AG08395 (cell line): Measurements from ENCODE around the gene EIF5AL1.
"Not testable (repeated sequence)": the region's sequence is repeated elsewhere in the genome, so short reads cannot be mapped to it uniquely, and the experiment has no call there.

Experiments
- DNase-seq: peaks from one replicate; pipeline ENCODE4 v3.0.0; 2012; ENCODE audit warnings: mixed read lengths, low spot score

Gene EIF5AL1

GRCh38 chr10:79509934-79510508 is 2.3 kb upstream of the EIF5AL1 start:
- not testable (repeated sequence) for DNase-seq

GRCh38 chr10:79516532-79517205 is 4.3 kb downstream of the EIF5AL1 start:
- DNase-seq = not testable (repeated sequence)

- DNase-seq = not testable (repeated sequence)
Measured at GRCh38 chr10:79517567-79517966, 5.2 kb downstream of the EIF5AL1 start.

DNA sequence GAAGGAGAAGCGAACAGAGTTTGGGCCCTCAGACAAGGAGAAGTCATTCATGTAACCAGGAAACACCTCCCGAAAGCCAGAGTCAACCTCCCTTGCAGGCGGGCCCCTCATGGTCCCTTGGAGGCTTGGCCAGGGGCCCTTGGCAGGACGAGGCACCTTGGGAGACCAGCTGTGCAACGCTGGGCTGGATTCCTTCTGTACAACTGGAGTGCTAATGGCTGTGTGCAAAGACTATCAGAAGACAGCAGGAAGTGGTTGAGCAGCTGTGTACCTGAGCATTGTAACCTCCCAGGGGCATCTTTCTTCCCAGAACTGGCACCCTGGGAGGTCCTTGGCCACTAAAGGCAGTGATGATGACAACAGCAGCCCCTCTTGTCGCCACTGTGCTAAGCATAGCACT is 9.4 kb downstream of the EIF5AL1 start:
- not testable (repeated sequence) for DNase-seq

GRCh38 chr10:79522464-79522863 is 10.1 kb downstream of the EIF5AL1 start:
- not testable (repeated sequence) for DNase-seq

- not testable (repeated sequence) for DNase-seq
Measured at GRCh38 chr10:79523157-79523853, 11.0 kb downstream of the EIF5AL1 start.

GRCh38 chr10:79525049-79525710 is 12.8 kb downstream of the EIF5AL1 start:
- DNase-seq = not testable (repeated sequence)

- not testable (repeated sequence) for DNase-seq
Measured at GRCh38 chr10:79528261-79528660, 15.9 kb downstream of the EIF5AL1 start.

GRCh38 chr10:79533142-79533902 is 21.0 kb downstream of the EIF5AL1 start:
- DNase-seq = not testable (repeated sequence)

GRCh38 chr10:79533903-79534175 is 21.5 kb downstream of the EIF5AL1 start:
- DNase-seq = not testable (repeated sequence)

DNA sequence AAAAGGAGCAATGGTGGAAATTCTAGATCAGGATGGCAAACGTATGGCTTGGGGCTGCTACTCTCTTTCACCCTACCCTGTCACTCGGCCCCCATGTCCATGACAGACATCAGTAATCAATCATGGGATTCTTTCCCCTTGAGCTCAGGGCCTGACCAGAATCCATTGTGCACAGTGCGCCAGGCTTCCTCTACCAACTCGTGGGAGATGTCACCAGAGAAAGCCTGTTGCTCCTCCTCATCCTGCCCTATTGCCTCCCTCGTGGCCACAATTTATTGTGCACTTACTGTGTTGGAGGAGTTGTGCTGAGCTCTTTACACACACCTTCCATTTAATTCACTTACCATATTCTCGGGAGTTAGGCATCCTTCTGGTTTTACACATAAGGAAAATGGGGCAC is 26.0 kb downstream of the EIF5AL1 start:
- not testable (repeated sequence) for DNase-seq

DNA sequence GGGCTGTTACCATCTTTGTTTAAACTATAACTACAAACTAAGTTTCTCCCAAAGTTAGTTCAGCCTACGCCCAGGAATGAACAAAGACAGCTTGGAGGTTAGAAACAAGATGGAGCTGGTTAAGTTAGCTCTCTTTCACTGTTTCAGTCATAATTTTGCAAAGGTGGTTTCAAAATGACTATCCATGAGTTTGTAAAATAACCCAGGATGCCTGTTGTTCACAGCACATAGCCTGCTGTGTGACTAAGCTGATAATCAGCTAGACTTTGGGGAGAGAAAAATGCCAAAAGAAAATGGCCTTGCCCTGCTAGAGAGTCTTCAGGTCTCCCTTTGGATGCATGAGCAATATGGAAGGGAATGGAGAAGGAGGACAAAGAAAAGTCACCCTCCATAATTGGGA is 28.6 kb downstream of the EIF5AL1 start:
- not testable (repeated sequence) for DNase-seq

GRCh38 chr10:79542626-79543025 is 30.3 kb downstream of the EIF5AL1 start:
- DNase-seq = no peak

GRCh38 chr10:79544408-79544807 is 32.1 kb downstream of the EIF5AL1 start:
- not testable (repeated sequence) for DNase-seq

DNA sequence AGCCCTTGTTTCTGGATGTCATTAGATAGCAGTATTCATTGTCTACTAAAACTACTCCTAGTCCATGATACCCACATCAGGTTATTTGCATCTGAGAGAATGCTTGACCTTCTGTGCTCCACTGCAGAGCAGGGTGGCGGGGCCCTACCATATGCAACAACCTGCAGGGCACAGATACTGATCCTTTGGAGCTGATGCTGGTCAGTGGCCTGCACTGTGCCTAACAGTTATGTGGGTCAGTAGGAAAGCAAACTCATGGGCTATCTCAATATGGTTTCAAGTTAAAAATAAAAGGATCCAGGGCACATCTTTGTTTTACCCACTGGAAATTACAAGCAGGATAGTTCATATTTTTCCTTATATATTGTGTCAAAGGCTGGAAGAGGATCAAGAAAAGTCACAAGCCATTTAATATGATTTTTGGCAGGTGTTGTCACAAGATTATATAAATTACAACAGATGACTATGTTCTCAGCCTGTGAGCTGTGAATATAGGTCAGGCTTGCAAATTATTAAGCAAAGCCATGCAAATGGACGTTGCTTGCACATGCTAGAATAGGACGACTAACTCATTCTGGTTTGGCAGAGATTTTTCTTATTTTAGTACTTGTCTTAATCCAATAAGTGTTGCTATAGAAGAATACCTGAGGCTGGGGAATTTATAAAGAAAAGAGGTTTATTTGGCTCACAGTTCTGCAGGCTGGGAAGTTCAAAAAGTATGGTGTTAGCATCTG is 32.8 kb downstream of the EIF5AL1 start:
- not testable (repeated sequence) for DNase-seq

- DNase-seq = not testable (repeated sequence)
Measured at GRCh38 chr10:79547128-79547527, 34.8 kb downstream of the EIF5AL1 start.

GRCh38 chr10:79547973-79548372 is 35.6 kb downstream of the EIF5AL1 start:
- no peak for DNase-seq

GRCh38 chr10:79552143-79552542 is 39.8 kb downstream of the EIF5AL1 start:
- DNase-seq = no peak

- DNase-seq = no peak
Measured at GRCh38 chr10:79555354-79556309, 43.3 kb downstream of the EIF5AL1 start.

DNA sequence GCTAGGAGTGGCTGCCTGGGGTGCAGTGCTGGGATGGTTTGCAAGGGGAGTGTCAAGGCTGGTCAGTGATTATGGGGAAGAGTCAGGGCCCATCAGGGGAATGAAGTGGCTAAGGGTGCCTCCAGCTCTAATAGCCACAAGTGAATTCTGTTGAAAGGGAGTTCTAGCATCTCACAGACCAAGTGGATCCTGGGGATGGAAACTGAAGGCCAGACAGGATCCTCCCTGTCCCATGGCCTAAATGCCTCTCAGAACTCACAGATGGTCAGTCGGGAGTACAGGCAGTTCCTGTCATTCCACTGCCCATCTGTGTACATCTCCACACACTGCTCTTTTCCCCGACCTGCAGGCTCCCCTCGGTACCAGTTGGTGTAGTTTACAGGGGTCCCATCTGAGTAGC is 44.6 kb downstream of the EIF5AL1 start:
- DNase-seq = not testable (repeated sequence)
